GM18505 (cell line): ENCODE data around the gene PPP2R2C.

Experiments used
- ATAC-seq: cut with Tn5 transposase; IDR thresholded peaks from one replicate; pipeline ENCODE4 v1.9.1; 2021; ENCODE audit not compliant: unreplicated experiment
- POLR2A ChIP-seq: IDR thresholded peaks from 4 replicates; pipeline ENCODE4 v1.6.1; 2011; ENCODE audit warnings: borderline replicate concordance; ENCODE audit not compliant: insufficient read depth, insufficient read length; ENCODE audit errors: extremely low read depth

PPP2R2C gene

DNA sequence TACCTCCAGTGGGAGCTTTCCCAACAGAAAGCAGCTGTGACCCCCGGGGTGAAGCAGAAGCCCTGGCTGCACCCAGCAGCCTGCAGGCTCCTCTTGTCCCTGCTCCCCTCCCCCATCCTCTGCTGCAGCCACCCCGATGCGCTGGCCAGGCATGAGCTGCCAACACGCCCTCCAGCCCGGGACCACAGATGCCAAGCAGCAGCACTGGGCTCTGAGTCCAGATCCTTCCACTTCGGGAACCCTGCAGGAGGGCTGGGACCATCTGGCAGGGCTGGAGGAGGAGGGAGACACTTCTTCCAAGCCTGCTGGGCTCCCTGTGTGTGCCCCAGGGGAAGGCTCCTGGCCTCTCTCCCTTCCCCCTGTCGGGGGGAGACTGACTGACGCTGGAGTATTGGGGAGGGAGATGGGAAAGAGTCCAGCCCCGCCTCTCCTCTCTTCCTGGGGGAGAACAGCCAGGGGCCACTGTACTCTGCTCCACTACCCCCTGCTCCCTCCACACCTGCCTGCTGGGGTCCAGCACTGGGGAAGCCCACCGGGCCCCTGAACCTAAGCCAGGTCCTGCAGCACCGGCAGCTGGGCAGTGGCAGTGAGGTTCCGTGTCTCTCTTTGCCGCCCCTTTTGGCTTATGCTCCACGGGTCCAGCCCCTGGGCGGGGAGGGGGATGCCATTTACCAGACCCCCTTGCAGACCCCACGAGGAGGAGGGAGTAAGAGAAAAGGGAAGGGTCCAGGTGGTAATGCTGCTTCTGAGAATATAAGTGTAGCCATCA is 55.7 kb downstream of the PPP2R2C start:
- ATAC-seq, result no peak
- no peak for TF ChIP-seq POLR2A

- TF ChIP-seq POLR2A, result no peak
- no peak for ATAC-seq
These were observed 57.2 kb downstream of the PPP2R2C start for GRCh38 chr4:6415031-6415705.

DNA sequence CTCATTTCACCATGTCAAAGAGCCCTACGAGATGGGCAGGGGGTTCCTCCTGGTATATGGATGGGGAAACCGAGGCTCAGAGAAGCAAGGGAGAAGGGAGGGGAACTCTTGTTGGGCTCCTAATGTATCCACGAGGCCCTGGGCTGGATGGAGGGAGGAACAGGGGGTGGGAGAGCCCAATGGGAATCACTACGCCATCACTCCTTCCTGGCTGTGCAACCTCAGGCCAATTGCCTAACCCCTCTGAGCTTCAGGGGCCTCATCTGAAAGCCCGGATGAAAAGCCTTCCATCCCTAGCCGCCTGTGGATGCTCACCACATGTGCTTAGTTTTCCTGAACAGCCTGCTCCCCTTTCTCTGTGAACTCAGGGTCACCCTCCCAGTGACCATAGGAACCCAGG is 57.8 kb downstream of the PPP2R2C start:
- ATAC-seq, result no peak
- TF ChIP-seq POLR2A, result no peak

- ATAC-seq, result no peak
- no peak for TF ChIP-seq POLR2A
These were observed 61.8 kb downstream of the PPP2R2C start for GRCh38 chr4:6410664-6411063.

DNA sequence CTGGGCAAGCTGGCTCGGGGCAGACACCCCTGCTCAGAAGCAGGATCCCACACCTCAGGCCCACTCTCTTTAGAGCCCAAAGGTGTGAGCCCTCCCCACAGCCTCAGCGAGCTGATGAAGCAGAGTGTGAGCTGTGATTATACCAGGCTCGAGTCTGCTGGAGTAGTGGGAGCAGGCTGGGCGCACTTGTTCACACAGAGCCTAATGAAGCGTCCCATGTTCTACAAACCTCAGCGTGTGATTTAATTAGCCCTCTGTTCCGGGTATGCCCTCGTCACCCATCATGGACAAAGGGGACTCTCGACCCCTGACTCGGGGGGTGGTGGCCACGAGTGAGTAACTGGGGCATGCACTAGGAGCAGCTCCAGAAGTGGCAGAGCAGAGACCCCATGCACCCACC is 62.3 kb downstream of the PPP2R2C start:
- no peak for ATAC-seq
- no peak for TF ChIP-seq POLR2A

DNA sequence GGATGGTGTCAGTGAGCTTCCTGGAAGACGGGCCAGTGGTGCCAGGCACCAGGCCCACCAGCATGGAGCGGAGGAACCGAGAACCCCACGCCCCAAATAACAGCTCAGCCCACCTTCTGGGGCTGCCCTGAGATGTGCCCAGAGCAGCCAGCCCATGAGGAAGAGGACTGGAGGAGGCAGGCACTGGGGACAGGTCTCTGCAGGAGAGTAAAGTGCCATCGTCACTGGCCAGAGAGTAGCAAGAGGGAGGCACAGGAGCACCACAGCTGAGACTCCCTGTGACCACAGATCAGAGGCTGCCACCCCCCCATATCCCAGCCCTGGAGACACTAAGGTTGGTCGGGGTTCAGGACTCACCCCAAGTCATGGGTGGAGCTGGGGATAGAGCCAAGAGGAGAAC is 63.0 kb downstream of the PPP2R2C start:
- no peak for ATAC-seq
- TF ChIP-seq POLR2A, result no peak

DNA sequence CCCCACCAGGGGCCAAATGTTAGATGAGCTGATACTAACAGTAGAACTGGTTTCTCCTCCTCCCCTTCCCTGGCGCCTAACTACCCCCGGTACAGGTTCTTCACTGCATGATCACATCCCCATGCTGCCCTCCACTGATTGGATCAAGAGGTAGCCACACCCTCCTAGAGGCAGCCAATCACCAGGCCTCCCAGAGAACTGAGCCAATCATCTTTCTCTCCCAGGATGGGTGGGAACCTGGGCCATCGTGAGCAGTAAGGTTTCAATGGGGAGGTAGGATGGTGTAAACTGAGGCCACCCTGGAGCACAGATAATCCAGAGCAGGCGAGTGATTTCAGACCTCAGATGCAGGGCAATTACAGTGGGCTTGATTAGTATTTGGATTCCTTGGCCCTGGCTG is 64.2 kb downstream of the PPP2R2C start:
- ATAC-seq, result no peak
- no peak for TF ChIP-seq POLR2A

GRCh38 chr4:6405397-6405706 is 67.1 kb downstream of the PPP2R2C start:
- no peak for TF ChIP-seq POLR2A
- no peak for ATAC-seq

- no peak for TF ChIP-seq POLR2A
- no peak for ATAC-seq
These were observed 67.6 kb downstream of the PPP2R2C start for GRCh38 chr4:6404611-6405396.

GRCh38 chr4:6403400-6403685 is 69.1 kb downstream of the PPP2R2C start:
- no peak for ATAC-seq

GRCh38 chr4:6402566-6403399 is 69.6 kb downstream of the PPP2R2C start:
- ATAC-seq, result no peak
- TF ChIP-seq POLR2A, result no peak

More at GRCh38 chr4:6403400-6403685, 69.1 kb downstream of the PPP2R2C start:
- no peak for TF ChIP-seq POLR2A

GRCh38 chr4:6401797-6402196 is 70.6 kb downstream of the PPP2R2C start:
- no peak for TF ChIP-seq POLR2A
- ATAC-seq, result no peak

GRCh38 chr4:6396696-6397236 is 75.6 kb downstream of the PPP2R2C start:
- TF ChIP-seq POLR2A, result no peak
- no peak for ATAC-seq
